ENCODE measurements around the gene ZBTB48.
A peak's percentile ranks its signal among the peaks of the same experiment; 100 is the strongest.

The ZBTB48 gene

DNA sequence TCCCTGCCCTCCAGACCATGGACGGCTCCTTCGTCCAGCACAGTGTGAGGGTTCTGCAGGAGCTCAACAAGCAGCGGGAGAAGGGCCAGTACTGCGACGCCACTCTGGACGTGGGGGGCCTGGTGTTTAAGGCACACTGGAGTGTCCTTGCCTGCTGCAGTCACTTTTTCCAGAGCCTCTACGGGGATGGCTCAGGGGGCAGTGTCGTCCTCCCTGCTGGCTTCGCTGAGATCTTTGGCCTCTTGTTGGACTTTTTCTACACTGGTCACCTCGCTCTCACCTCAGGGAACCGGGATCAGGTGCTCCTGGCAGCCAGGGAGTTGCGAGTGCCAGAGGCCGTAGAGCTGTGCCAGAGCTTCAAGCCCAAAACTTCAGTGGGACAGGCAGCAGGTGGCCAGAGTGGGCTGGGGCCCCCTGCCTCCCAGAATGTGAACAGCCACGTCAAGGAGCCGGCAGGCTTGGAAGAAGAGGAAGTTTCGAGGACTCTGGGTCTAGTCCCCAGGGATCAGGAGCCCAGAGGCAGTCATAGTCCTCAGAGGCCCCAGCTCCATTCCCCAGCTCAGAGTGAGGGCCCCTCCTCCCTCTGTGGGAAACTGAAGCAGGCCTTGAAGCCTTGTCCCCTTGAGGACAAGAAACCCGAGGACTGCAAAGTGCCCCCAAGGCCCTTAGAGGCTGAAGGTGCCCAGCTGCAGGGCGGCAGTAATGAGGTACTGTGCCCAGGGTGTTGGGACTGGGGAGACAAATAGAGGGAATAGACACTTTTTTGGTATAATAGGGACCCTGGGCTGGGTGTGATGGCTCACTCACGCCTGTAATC, 1.0 kb downstream of the ZBTB48 start:
- no peak overlapping the region for H3K27ac ChIP-seq (ENCODE audit: low read depth, low read length)

DNA sequence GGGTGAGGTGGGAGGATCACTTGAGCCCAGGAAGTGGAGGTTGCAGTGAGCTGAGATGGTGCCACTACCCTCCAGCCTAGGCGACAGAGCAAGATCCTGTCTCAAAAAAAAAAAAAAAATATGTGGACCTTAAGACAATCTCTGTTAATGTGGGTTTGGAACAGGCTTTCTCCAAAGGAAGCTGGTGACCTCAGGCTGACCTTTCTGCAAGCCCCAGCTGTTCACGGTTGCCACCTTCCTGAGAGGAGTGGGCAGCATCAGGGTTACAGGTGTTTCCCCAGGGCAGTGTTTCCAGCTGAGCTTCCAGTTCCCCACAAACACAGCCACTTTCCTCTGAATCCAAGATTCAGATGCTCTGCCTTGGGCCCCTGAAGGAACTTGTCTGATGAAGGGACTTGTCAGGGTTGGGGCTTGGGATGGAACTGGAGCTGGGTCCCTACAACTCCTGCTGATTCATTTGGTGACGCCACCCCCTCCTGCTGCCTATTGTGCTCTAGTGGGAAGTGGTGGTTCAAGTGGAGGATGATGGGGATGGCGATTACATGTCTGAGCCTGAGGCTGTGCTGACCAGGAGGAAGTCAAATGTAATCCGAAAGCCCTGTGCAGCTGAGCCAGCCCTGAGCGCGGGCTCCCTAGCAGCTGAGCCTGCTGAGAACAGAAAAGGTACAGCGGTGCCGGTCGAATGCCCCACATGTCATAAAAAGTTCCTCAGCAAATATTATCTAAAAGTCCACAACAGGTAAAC, 1.9 kb downstream of the ZBTB48 start:
- peaks cover 13% of the 10 kb centered on the region; the same call in 1 of the 2 replicates for H3K79me2 ChIP-seq (ENCODE audit: insufficient read depth, low read length)
- no peaks in the 10 kb centered on the region for H4K20me1 ChIP-seq (ENCODE audit: low read depth, low read length)
- H3K9me3 ChIP-seq (ENCODE audit: insufficient read depth, low read length) = no peaks in the 10 kb centered on the region
- TF ChIP-seq EZH2phosphoT487 (conservative IDR thresholded peaks at IDR 0.05; ENCODE audit: low read length) = no peak
- no peak overlapping the region for H2AFZ ChIP-seq (ENCODE audit: low read depth, low read length, severe bottlenecking)
- peak overlapping the region; percentile 33 for H3K4me2 ChIP-seq (ENCODE audit: low read depth, low read length, poor library complexity, severe bottlenecking)
- H3K9ac ChIP-seq (ENCODE audit: low read length) = peak overlapping the region; percentile 82; the same call in 1 of the 2 replicates
- no peaks in the 10 kb centered on the region for H3K9me2 ChIP-seq (replicated peaks; ENCODE audit: insufficient read depth, low read length)
- H3F3A ChIP-seq (ENCODE audit: insufficient read depth) = no peaks in the 10 kb centered on the region
- H3K27me3 ChIP-seq (ENCODE audit: low read length) = no peaks in the 10 kb centered on the region
- no peaks in the 10 kb centered on the region for H3K36me3 ChIP-seq (ENCODE audit: low read length)
- H3K4me3 ChIP-seq (ENCODE audit: insufficient read depth, low read length, poor library complexity, severe bottlenecking) = no peak overlapping the region
- no peak overlapping the region for H3K27ac ChIP-seq (ENCODE audit: low read depth, low read length)

More for the DNA sequence above, 1.0 kb downstream of the ZBTB48 start:
- no peaks in the 10 kb centered on the region for H3K9me2 ChIP-seq (replicated peaks; ENCODE audit: insufficient read depth, low read length)
- peaks cover 13% of the 10 kb centered on the region; the same call in 1 of the 2 replicates for H3K79me2 ChIP-seq (ENCODE audit: insufficient read depth, low read length)
- peak overlapping the region; percentile 82 for H3K9ac ChIP-seq (ENCODE audit: low read length)
- H3K4me2 ChIP-seq (ENCODE audit: low read depth, low read length, poor library complexity, severe bottlenecking) = peak overlapping the region; percentile 83
- no peaks in the 10 kb centered on the region for H4K20me1 ChIP-seq (ENCODE audit: low read depth, low read length)
- H2AFZ ChIP-seq (ENCODE audit: low read depth, low read length, severe bottlenecking) = peak overlapping the region; percentile 29
- H3K36me3 ChIP-seq (ENCODE audit: low read length) = no peaks in the 10 kb centered on the region
- H3K27me3 ChIP-seq (ENCODE audit: low read length) = no peaks in the 10 kb centered on the region
- peak overlapping the region; percentile 81 for H3K4me3 ChIP-seq (ENCODE audit: insufficient read depth, low read length, poor library complexity, severe bottlenecking)
- H3F3A ChIP-seq (ENCODE audit: insufficient read depth) = no peaks in the 10 kb centered on the region
- H3K9me3 ChIP-seq (ENCODE audit: insufficient read depth, low read length) = no peaks in the 10 kb centered on the region
- TF ChIP-seq EZH2phosphoT487 (conservative IDR thresholded peaks at IDR 0.05; ENCODE audit: low read length) = no peak
- TF ChIP-seq, protein P1, sequence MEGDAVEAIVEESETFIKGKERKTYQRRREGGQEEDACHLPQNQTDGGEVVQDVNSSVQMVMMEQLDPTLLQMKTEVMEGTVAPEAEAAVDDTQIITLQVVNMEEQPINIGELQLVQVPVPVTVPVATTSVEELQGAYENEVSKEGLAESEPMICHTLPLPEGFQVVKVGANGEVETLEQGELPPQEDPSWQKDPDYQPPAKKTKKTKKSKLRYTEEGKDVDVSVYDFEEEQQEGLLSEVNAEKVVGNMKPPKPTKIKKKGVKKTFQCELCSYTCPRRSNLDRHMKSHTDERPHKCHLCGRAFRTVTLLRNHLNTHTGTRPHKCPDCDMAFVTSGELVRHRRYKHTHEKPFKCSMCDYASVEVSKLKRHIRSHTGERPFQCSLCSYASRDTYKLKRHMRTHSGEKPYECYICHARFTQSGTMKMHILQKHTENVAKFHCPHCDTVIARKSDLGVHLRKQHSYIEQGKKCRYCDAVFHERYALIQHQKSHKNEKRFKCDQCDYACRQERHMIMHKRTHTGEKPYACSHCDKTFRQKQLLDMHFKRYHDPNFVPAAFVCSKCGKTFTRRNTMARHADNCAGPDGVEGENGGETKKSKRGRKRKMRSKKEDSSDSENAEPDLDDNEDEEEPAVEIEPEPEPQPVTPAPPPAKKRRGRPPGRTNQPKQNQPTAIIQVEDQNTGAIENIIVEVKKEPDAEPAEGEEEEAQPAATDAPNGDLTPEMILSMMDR (IDR thresholded peaks at IDR 0.05; ENCODE audit: insufficient read depth, low read length, poor library complexity, severe bottlenecking) = no peak

DNA sequence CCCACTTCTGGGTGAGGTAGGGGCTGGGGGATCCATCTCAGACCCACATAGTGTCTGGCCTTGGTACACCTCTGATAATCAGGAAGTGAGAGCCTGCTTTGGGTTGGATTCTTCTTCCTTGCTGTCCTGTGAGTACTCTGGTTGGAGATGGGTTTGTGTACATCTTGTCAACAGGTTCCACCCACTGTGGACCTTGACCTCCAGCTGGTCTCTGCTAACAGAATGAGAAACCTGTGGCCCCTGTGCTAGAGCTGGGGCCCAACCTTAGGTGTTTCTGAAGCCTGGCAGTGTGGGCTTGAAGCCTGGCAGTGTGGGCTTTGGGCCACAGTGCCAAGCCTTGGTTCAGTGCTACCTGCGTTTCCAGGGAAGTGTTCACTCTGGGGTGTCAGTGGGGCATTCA, 2.6 kb downstream of the ZBTB48 start:
- Histone ChIP-seq H3K4me3 (ENCODE audit: insufficient read depth, low read length, poor library complexity, severe bottlenecking) (no peak overlapping the region), H3K27ac (ENCODE audit: low read depth, low read length) (no peak overlapping the region), H4K20me1 (ENCODE audit: low read depth, low read length) (no peaks in the 10 kb centered on the region), H3K79me2 (ENCODE audit: insufficient read depth, low read length) (peaks cover 13% of the 10 kb centered on the region; the same call in 1 of the 2 replicates), H3K36me3 (ENCODE audit: low read length) (no peaks in the 10 kb centered on the region), H2AFZ (ENCODE audit: low read depth, low read length, severe bottlenecking) (no peak overlapping the region), H3K27me3 (ENCODE audit: low read length) (no peaks in the 10 kb centered on the region), H3F3A (ENCODE audit: insufficient read depth) (no peaks in the 10 kb centered on the region), H3K4me2 (ENCODE audit: low read depth, low read length, poor library complexity, severe bottlenecking) (peak overlapping the region; percentile 2), H3K9me2 (replicated peaks; ENCODE audit: insufficient read depth, low read length) (no peaks in the 10 kb centered on the region), H3K9me3 (ENCODE audit: insufficient read depth, low read length) (no peaks in the 10 kb centered on the region), H3K9ac (ENCODE audit: low read length) (no peak overlapping the region)
- TF ChIP-seq, protein P1 (IDR thresholded peaks at IDR 0.05; ENCODE audit: insufficient read depth, low read length, poor library complexity, severe bottlenecking) = no peak
- no peak for TF ChIP-seq EZH2phosphoT487 (conservative IDR thresholded peaks at IDR 0.05; ENCODE audit: low read length)

Measured in SU-DHL-6 (cell line).